Hepatocyte (in vitro differentiated cells): Measurements from ENCODE around the gene ANKRD36B. TPM values are rescaled to one million over a fixed set of nuclear protein-coding genes. Genes with fewer than 3 reads are reported as not detected.
"Not testable (repeated sequence)": the region's sequence is repeated elsewhere in the genome, so short reads cannot be mapped to it uniquely, and the experiment has no call there.

ENCODE experiments used
- DNase-seq: peaks from one replicate; pipeline ENCODE4 v3.0.0-alpha.2; 2016; ENCODE audit warnings: low spot score
- H2AFZ ChIP-seq: fragments of 200-600 bp; sonication (generic); 2 replicates; pipeline ENCODE4 v1.6.0; 2016; ENCODE audit warnings: antibody characterized with exemption, mild to moderate bottlenecking
- H3K27ac ChIP-seq: fragments of 200-600 bp; sonication (generic); 2 replicates; pipeline ENCODE4 v1.5.1; 2016; ENCODE audit warnings: mild to moderate bottlenecking
- H3K27me3 ChIP-seq: fragments of 200-600 bp; sonication (generic); 2 replicates; pipeline ENCODE4 v1.6.1; 2016
- H3K36me3 ChIP-seq: fragments of 200-600 bp; sonication (generic); replicated peaks from 2 replicates; pipeline ENCODE4 v1.5.1; 2016; ENCODE audit warnings: low read depth; ENCODE audit not compliant: insufficient read depth
- H3K4me1 ChIP-seq: fragments of 200-600 bp; sonication (generic); 2 replicates; pipeline ENCODE4 v1.5.1; 2016; ENCODE audit warnings: mild to moderate bottlenecking, moderate library complexity; ENCODE audit not compliant: insufficient read depth
- H3K4me2 ChIP-seq: fragments of 200-600 bp; sonication (generic); 2 replicates; pipeline ENCODE4 v1.6.0; 2016
- H3K4me3 ChIP-seq: fragments of 200-600 bp; sonication (generic); 2 replicates; pipeline ENCODE4 v1.5.1; 2016; ENCODE audit warnings: mild to moderate bottlenecking
- H3K79me2 ChIP-seq: fragments of 200-600 bp; sonication (generic); 2 replicates; pipeline ENCODE4 v1.6.0; 2017; ENCODE audit warnings: mild to moderate bottlenecking
- H3K9me2 ChIP-seq: fragments of 200-600 bp; sonication (generic); replicated peaks from 2 replicates; pipeline ENCODE4 v1.6.0; 2017; ENCODE audit warnings: mild to moderate bottlenecking; ENCODE audit not compliant: insufficient read depth
- H3K9me3 ChIP-seq: fragments of 200-600 bp; sonication (generic); 2 replicates; pipeline ENCODE4 v1.5.1; 2016; ENCODE audit warnings: low read depth, mild to moderate bottlenecking
- H4K20me1 ChIP-seq: fragments of 200-600 bp; sonication (generic); 2 replicates; pipeline ENCODE4 v1.6.0; 2016; ENCODE audit warnings: mild to moderate bottlenecking; ENCODE audit not compliant: insufficient read depth, poor library complexity, severe bottlenecking
- WGBS: methylation state at CpG from one replicate; pipeline ENCODE4 v1.1.6; 2016; ENCODE audit warnings: low lambda C conversion rate; ENCODE audit errors: missing lambda C conversion rate; 5-methylcytosine and 5-hydroxymethylcytosine counted together
- polyA plus RNA-seq: library from polyadenylated mRNA; unstranded; fragments of >200 nt; fragmentation: Nextera tagmentation; extraction: Ambion mirVana; gene quantifications from 2 replicates; pipeline ENCODE4 v1.2.1, GENCODE V29; 2016
- total RNA-seq: library from RNA; depleted of rRNA; stranded (reverse); fragments of >200 nt; gene quantifications from 2 replicates; pipeline ENCODE4 v1.2.3, GENCODE V29; 2014

ANKRD36B gene
- total RNA-seq (33.7 and 66.8 TPM in 2 replicates), polyA plus RNA-seq (29.2 and 34.2 TPM in 2 replicates)

DNA sequence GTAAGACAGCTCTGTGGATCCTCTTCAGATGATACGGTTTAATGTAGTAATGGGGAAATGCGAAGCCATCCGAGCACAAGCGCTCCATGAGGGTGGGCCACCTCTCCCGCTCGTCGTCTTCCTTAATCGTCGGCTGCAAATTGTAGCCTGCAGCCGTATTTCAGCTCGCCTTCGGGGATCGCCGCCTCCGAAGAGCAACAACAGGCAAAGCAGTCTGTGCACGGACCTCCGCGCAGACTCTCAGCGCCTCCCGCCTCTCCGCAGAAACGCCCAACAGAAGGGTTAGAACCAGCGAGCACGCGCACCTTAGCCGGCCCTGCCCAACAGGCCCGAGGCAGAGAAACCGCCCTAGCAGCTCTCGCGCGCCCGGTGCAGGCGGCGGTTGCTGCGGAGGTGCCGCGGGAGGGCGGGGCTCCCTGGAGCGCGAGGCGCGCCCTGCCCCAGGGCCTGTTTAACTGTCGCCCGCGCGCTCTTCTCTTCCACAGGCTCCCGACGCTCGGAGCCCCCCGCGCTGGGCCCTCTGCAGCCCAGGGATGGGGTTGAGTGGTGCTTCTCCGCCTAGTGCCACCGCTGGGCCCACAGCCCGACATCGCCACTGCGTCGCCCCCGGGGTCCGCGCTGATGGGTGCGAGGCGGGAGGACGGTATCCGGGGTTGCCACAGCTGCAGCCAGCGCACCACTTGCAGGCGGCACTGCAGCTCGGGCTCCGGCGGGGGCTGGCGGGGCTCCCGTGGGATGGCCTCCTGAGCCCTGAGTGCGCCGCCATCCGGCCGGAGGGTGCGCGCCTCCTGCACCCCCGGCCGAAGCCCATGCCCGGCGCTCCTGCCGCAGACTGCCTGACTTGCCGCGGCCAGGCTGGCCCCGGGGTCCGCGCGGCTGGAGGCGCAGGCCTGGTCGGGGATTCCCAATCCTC lies at the start of gene ANKRD36B:
Gene ANKRD36B, minus strand, starts transcription at position 280 of the 913 bp plus-strand sequence. Its CDS starts 192 bp downstream, at position 88.
- H3K27ac ChIP-seq: peak within 1 kb of the TSS; percentile 94
- H3K9me3 ChIP-seq, H4K20me1 ChIP-seq, H3K4me1 ChIP-seq, H3K9me2 ChIP-seq, H3K27me3 ChIP-seq, H3K36me3 ChIP-seq: not testable (repeated sequence)
- H3K4me3 ChIP-seq: peak within 1 kb of the TSS; percentile 40
- peaks cover 13% of the 10 kb centered on the region for H3K79me2 ChIP-seq
- H2AFZ ChIP-seq: peak within 1 kb of the TSS; percentile 100
- DNase-seq: peak; percentile 88
- WGBS: 1% methylated on average over 37 of the region's 90 CpGs
- peak within 1 kb of the TSS; percentile 96 for H3K4me2 ChIP-seq

DNA sequence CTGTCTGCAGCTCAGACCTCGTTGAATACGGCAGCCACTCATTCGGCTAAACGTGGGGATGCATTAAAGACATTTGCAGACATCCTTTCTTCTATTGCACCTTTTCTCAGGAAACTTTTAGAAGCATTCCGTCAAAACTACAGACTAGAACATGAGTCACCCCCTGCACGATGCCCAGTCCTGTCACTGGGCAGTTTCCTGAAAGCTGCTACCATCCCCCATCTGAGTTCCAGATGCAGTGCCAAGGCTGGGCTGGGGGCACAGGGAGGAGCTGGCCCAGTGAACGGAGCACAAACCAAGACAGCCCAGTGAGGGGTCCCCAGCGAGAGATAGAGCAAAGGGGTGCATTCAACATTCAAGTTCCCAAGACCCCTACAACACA lies 36.4 kb upstream of the ANKRD36B start:
- H4K20me1 ChIP-seq, H3K4me3 ChIP-seq, H3K9me2 ChIP-seq, H2AFZ ChIP-seq, DNase-seq, H3K4me1 ChIP-seq, H3K27me3 ChIP-seq, H3K4me2 ChIP-seq, H3K79me2 ChIP-seq, H3K9me3 ChIP-seq, H3K27ac ChIP-seq, H3K36me3 ChIP-seq: not testable (repeated sequence)
- WGBS: 80% methylated on average over 8 of the region's 8 CpGs

GRCh38 chr2:97625354-97626048 lies 35.8 kb upstream of the ANKRD36B start:
- H3K9me3 ChIP-seq, H3K4me2 ChIP-seq, H3K36me3 ChIP-seq, H3K9me2 ChIP-seq, H3K27me3 ChIP-seq, H3K4me1 ChIP-seq, DNase-seq, H2AFZ ChIP-seq, H4K20me1 ChIP-seq, H3K27ac ChIP-seq, H3K4me3 ChIP-seq, H3K79me2 ChIP-seq: not testable (repeated sequence)
- 58% methylated on average over 5 of the region's 8 CpGs for WGBS

GRCh38 chr2:97622976-97623375 lies 33.3 kb upstream of the ANKRD36B start:
- DNase-seq, H3K9me3 ChIP-seq, H3K27me3 ChIP-seq, H3K4me1 ChIP-seq, H3K4me2 ChIP-seq, H3K79me2 ChIP-seq, H3K4me3 ChIP-seq, H4K20me1 ChIP-seq, H3K27ac ChIP-seq, H3K36me3 ChIP-seq, H3K9me2 ChIP-seq, H2AFZ ChIP-seq: not testable (repeated sequence)

GRCh38 chr2:97620492-97620891 lies 30.8 kb upstream of the ANKRD36B start:
- not testable (repeated sequence) for H3K4me1 ChIP-seq, H3K27ac ChIP-seq, H3K9me2 ChIP-seq, H3K36me3 ChIP-seq, H3K4me3 ChIP-seq, H3K79me2 ChIP-seq, H3K27me3 ChIP-seq, H3K9me3 ChIP-seq, H4K20me1 ChIP-seq, DNase-seq, H3K4me2 ChIP-seq, H2AFZ ChIP-seq
- 90% methylated on average over 1 of the region's 1 CpG for WGBS

GRCh38 chr2:97618939-97619827 lies 29.5 kb upstream of the ANKRD36B start:
- DNase-seq, H3K36me3 ChIP-seq, H3K4me2 ChIP-seq, H3K9me3 ChIP-seq, H2AFZ ChIP-seq, H3K9me2 ChIP-seq, H3K27ac ChIP-seq, H3K4me1 ChIP-seq, H3K79me2 ChIP-seq, H3K27me3 ChIP-seq, H3K4me3 ChIP-seq, H4K20me1 ChIP-seq: not testable (repeated sequence)
- WGBS: 83% methylated on average over 9 of the region's 14 CpGs
